ENCODE data around the gene PRR36. TPM values are rescaled to one million over a fixed set of nuclear protein-coding genes. Genes with fewer than 3 reads are reported as not detected.

The PRR36 gene
- total and polyA plus RNA-seq, 10 of the 15 experiments (the other 5 are each of a cell fraction or from before 2014, with no cell fraction given), result 0.04 TPM; not detected in 9

- no peak for FAIRE-seq
- CTCF ChIA-PET, result interaction anchor here (1.0 kb wide), 1 partner anchor 13 kb away, joined by 4 read pairs; no protein-coding TSS in a partner anchor
- TF ChIP-seq CUX1 (IDR thresholded peaks at IDR 0.05; ENCODE audit: insufficient replicate concordance, low read depth, low read length) (no peak), ZBED1 (IDR thresholded peaks at IDR 0.05; ENCODE audit: borderline replicate concordance) (no peak), NR2C2 (IDR thresholded peaks at IDR 0.05; ENCODE audit: borderline replicate concordance, control insufficient read depth, insufficient read length, low read depth) (no peak), PML (IDR thresholded peaks at IDR 0.05; ENCODE audit: low read length) (no peak), IKZF2 (IDR thresholded peaks at IDR 0.05) (no peak), NBN (IDR thresholded peaks at IDR 0.05) (no peak), IRF5 (IDR thresholded peaks at IDR 0.05; ENCODE audit: borderline replicate concordance) (no peak), SIN3A (IDR thresholded peaks at IDR 0.05; ENCODE audit: low read depth, low read length) (no peak), CTCF (IDR thresholded peaks at IDR 0.05 in 2 of 3, conservative IDR thresholded peaks at IDR 0.05 in 1 of 3; ENCODE audit: control insufficient read depth in 2 of 3, extremely low read depth in 1 of 3, insufficient read depth in 1 of 3, low read depth in 3 of 3, low read length in 3 of 3) (no peak), EGR1 (IDR thresholded peaks at IDR 0.05; ENCODE audit: borderline replicate concordance in 1 of 2, low read depth in 2 of 2, low read length in 2 of 2) (no peak), USF2 (IDR thresholded peaks at IDR 0.05; ENCODE audit: borderline replicate concordance, low read depth, low read length) (no peak), TARDBP (IDR thresholded peaks at IDR 0.05; ENCODE audit: borderline replicate concordance) (no peak), JUND (IDR thresholded peaks at IDR 0.05; ENCODE audit: low read depth, low read length) (no peak)
Observed at GRCh38 chr19:7881910-7882309, 7.7 kb upstream of the PRR36 start.

More at GRCh38 chr19:7881910-7882309, 7.7 kb upstream of the PRR36 start:
- ChIA-PET RAD21 (ENCODE audit: unreplicated experiment) (interaction anchor here (1.4 kb wide), 1 partner anchor 39 kb away, joined by 8 read pairs; the partner anchor contains the start of gene SNAPC2), POLR2A (interaction anchor here (0.6 kb wide), 1 partner anchor 161 kb away, joined by 7 read pairs; no protein-coding TSS in a partner anchor), SMC1A (ENCODE audit: uncharacterized antibody, unreplicated experiment) (no interaction called here)
- intact Hi-C loops (cut with micrococcal nuclease; ENCODE audit: unreplicated experiment) (no loop called here), in situ Hi-C loops (cut with MboI) (no loop called here)
- no TSS peak for BruUV-seq (replicated peaks)
- Histone ChIP-seq H3K9ac (ENCODE audit: control insufficient read depth, insufficient read depth, low read length) (no peak overlapping the region), H4K20me1 (ENCODE audit: control insufficient read depth, insufficient read depth) (no peaks in the 10 kb centered on the region), H3K9me3 (replicated peaks; ENCODE audit: control insufficient read depth, insufficient read depth, low read length) (no peaks in the 10 kb centered on the region), H3K4me2 (ENCODE audit: control insufficient read depth, insufficient read depth) (no peak overlapping the region), H3K27ac (ENCODE audit: control insufficient read depth, insufficient read depth) (no peak overlapping the region), H3K36me3 (ENCODE audit: control insufficient read depth in 2 of 2, insufficient read depth in 2 of 2, low read length in 1 of 2) (no peaks in the 10 kb centered on the region), H3K4me3 (no peak overlapping the region), H3K79me2 (ENCODE audit: control insufficient read depth, insufficient read depth, low read length) (no peaks in the 10 kb centered on the region), H2AFZ (ENCODE audit: control insufficient read depth, low read depth, low read length) (no peak overlapping the region), H3K27me3 (replicated peaks in 1 of 2; ENCODE audit: control insufficient read depth in 2 of 2, insufficient read depth in 2 of 2, low read length in 1 of 2) (no peaks in the 10 kb centered on the region), H3K4me1 (ENCODE audit: control insufficient read depth, insufficient read depth, low read length) (no peaks in the 10 kb centered on the region)
- ATAC-seq (no peak), DNase-seq (ENCODE audit: low read depth, low spot score) (no peak)
- 72% methylated on average over 3 of the region's 3 CpGs for WGBS (ENCODE audit: insufficient coverage, insufficient replicate concordance, low lambda C conversion rate, missing lambda C conversion rate)
